ENCODE measurements around the gene BAIAP2.
"Not testable (repeated sequence)": the region's sequence is repeated elsewhere in the genome, so short reads cannot be mapped to it uniquely, and the experiment has no call there.

DNA sequence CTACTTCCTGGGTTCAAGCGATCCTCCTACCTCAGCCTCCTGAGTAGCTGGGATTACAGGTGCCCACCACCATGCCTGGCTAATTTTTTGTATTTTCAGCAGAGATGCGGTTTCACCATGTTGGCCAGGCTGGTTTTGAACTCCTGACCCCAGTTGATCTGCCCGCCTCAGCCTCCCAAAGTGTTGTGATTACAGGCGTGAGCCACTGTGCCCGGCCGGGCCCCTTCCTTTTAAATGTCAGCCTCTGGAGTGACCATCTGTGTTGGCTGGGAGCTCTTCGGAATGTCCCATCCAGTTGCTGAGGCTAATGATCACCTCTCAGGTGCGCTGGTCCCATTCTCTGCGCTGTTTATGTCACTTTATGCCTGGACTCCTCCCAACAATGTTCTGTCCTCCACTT lies 4.6 kb upstream of the BAIAP2 start:
- not testable (repeated sequence) for TF ChIP-seq YY1 (IDR thresholded peaks at IDR 0.05; ENCODE audit: insufficient read depth, insufficient read length); ZNF274 (IDR thresholded peaks at IDR 0.05; ENCODE audit: low read depth, low read length); SUZ12 (IDR thresholded peaks at IDR 0.05; ENCODE audit: extremely low read depth, insufficient read depth, insufficient read length)
